Measurements from ENCODE around the gene SYT6. TPM values are rescaled to one million over a fixed set of nuclear protein-coding genes. Genes with fewer than 3 reads are reported as not detected.

SYT6 gene
- total and polyA plus RNA-seq, 10 of the 15 experiments (the other 5 are each of a cell fraction or from before 2014, with no cell fraction given) = 0.05 to 0.39 TPM; not detected in 8

GRCh38 chr1:114135786-114136185 lies 17.9 kb downstream of the SYT6 start:
- Histone ChIP-seq H3K9me3 (replicated peaks; ENCODE audit: control insufficient read depth, insufficient read depth, low read length) (no peaks in the 10 kb centered on the region), H3K4me2 (ENCODE audit: control insufficient read depth, insufficient read depth) (no peak overlapping the region), H3K9ac (ENCODE audit: control insufficient read depth, insufficient read depth, low read length) (no peak overlapping the region), H3K4me3 (no peak overlapping the region), H3K27me3 (replicated peaks in 1 of 2; ENCODE audit: control insufficient read depth in 2 of 2, insufficient read depth in 2 of 2, low read length in 1 of 2) (peaks cover 2% of the 10 kb centered on the region in 2 experiments; a peak in 3 of 4 replicates), H3K79me2 (ENCODE audit: control insufficient read depth, insufficient read depth, low read length) (no peaks in the 10 kb centered on the region), H4K20me1 (ENCODE audit: control insufficient read depth, insufficient read depth) (no peaks in the 10 kb centered on the region), H3K27ac (ENCODE audit: control insufficient read depth, insufficient read depth) (no peak overlapping the region), H3K4me1 (ENCODE audit: control insufficient read depth, insufficient read depth, low read length) (no peaks in the 10 kb centered on the region), H3K36me3 (ENCODE audit: control insufficient read depth in 2 of 2, insufficient read depth in 2 of 2, low read length in 1 of 2) (no peaks in the 10 kb centered on the region), H2AFZ (ENCODE audit: control insufficient read depth, low read depth, low read length) (no peak overlapping the region)
- WGBS (ENCODE audit: insufficient coverage, insufficient replicate concordance, low lambda C conversion rate, missing lambda C conversion rate) = 46% methylated on average over 7 of the region's 7 CpGs
- FAIRE-seq = no peak
- no TSS peak for BruUV-seq (replicated peaks)
- in situ Hi-C loops (cut with MboI) = no loop called here
- intact Hi-C loops (cut with micrococcal nuclease; ENCODE audit: unreplicated experiment) = no loop called here
- CTCF ChIA-PET = no interaction called here
- SMC1A ChIA-PET (ENCODE audit: uncharacterized antibody, unreplicated experiment) = interaction anchor here (1.0 to 1.3 kb wide), 3 partner anchors 9 to 34 kb away, joined by 3 read pairs; no protein-coding TSS in a partner anchor
- no peak for TF ChIP-seq ZNF274 (IDR thresholded peaks at IDR 0.05; ENCODE audit: insufficient read depth, insufficient read length)
- TF ChIP-seq, protein P1, sequence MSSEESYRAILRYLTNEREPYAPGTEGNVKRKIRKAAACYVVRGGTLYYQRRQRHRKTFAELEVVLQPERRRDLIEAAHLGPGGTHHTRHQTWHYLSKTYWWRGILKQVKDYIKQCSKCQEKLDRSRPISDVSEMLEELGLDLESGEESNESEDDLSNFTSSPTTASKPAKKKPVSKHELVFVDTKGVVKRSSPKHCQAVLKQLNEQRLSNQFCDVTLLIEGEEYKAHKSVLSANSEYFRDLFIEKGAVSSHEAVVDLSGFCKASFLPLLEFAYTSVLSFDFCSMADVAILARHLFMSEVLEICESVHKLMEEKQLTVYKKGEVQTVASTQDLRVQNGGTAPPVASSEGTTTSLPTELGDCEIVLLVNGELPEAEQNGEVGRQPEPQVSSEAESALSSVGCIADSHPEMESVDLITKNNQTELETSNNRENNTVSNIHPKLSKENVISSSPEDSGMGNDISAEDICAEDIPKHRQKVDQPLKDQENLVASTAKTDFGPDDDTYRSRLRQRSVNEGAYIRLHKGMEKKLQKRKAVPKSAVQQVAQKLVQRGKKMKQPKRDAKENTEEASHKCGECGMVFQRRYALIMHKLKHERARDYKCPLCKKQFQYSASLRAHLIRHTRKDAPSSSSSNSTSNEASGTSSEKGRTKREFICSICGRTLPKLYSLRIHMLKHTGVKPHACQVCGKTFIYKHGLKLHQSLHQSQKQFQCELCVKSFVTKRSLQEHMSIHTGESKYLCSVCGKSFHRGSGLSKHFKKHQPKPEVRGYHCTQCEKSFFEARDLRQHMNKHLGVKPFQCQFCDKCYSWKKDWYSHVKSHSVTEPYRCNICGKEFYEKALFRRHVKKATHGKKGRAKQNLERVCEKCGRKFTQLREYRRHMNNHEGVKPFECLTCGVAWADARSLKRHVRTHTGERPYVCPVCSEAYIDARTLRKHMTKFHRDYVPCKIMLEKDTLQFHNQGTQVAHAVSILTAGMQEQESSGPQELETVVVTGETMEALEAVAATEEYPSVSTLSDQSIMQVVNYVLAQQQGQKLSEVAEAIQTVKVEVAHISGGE (CRISPR knock-in tag; IDR thresholded peaks at IDR 0.05) = no peak
- TF ChIP-seq TCF7 (IDR thresholded peaks at IDR 0.05; ENCODE audit: borderline replicate concordance) = no peak
- TF ChIP-seq GABPA (IDR thresholded peaks at IDR 0.05; ENCODE audit: low read depth) = no peak
- no peak for TF ChIP-seq CTCF (IDR thresholded peaks at IDR 0.05 in 2 of 3, conservative IDR thresholded peaks at IDR 0.05 in 1 of 3; ENCODE audit: control insufficient read depth in 2 of 3, extremely low read depth in 1 of 3, insufficient read depth in 1 of 3, low read depth in 3 of 3, low read length in 3 of 3)
- RAD21 ChIA-PET (ENCODE audit: unreplicated experiment) = no interaction called here
- POLR2A ChIA-PET = no interaction called here
- no peak for DNase-seq (ENCODE audit: low read depth, low spot score)
- no peak for ATAC-seq

Data from GM12878 (cell line).